Right lobe of liver (tissue), 6 donors: Measurements from ENCODE around the gene KAT6B. TPM values are rescaled to one million over a fixed set of nuclear protein-coding genes. Genes with fewer than 3 reads are reported as not detected.

Experiments
- ATAC-seq, 4 donors: fragments of 200-7000 bp; cut with Tn5 transposase; one replicate each; pipeline ENCODE4 v1.9.1; 2020; ENCODE audit warnings: mild to moderate bottlenecking in 4 of 4, moderate library complexity in 4 of 4
- DNase-seq, 3 donors: peaks; one replicate each; pipeline ENCODE4 v3.0.0-alpha.2; 2020
- H3K27ac ChIP-seq, 3 donors: fragments of 200-600 bp; one replicate each; pipeline ENCODE4 v1.8.0; 2022
- H3K27me3 ChIP-seq, 2 donors: fragments of 200-600 bp; one replicate each; pipeline ENCODE4 v1.8.0; 2022
- H3K36me3 ChIP-seq, 4 donors: fragments of 200-600 bp; sonication (generic) in 1 of 4; one replicate each; pipeline versions ENCODE4 v1.5.1 to v1.8.0; 2017 to 2022; ENCODE audit warnings: control low read depth in 1 of 4
- H3K4me1 ChIP-seq, 4 donors: fragments of 200-600 bp; sonication (generic) in 1 of 4; one replicate each; pipeline versions ENCODE4 v1.5.1 to v1.8.0; 2017 to 2022; ENCODE audit warnings: control low read depth in 1 of 4
- H3K4me3 ChIP-seq, 3 donors: fragments of 200-600 bp; one replicate each; pipeline ENCODE4 v1.8.0; 2022
- H3K9me3 ChIP-seq, 4 donors: fragments of 200-600 bp; sonication (generic) in 1 of 4; one replicate each; pipeline versions ENCODE4 v1.5.1 to v1.8.0; 2017 to 2022; ENCODE audit warnings: control low read depth in 1 of 4
- CTCF ChIP-seq, 4 donors: fragments of 200-600 bp in 3 of 4; fragments of 450-650 bp in 1 of 4; IDR thresholded peaks; one replicate each; pipeline versions ENCODE4 v1.5.1 to v1.8.0; 2016 to 2022; ENCODE audit warnings: antibody characterized with exemption in 4 of 4, mild to moderate bottlenecking in 2 of 4
- POLR2A ChIP-seq: fragments of 450-650 bp; IDR thresholded peaks from one replicate; pipeline ENCODE4 v1.6.1; 2017; ENCODE audit warnings: antibody characterized with exemption, mild to moderate bottlenecking
- WGBS: methylation state at CpG from one replicate; pipeline ENCODE4 v1.1.6; 2018; ENCODE audit warnings: low coverage, low lambda C conversion rate; ENCODE audit not compliant: insufficient coverage; ENCODE audit errors: missing lambda C conversion rate; 5-methylcytosine and 5-hydroxymethylcytosine counted together
- intact Hi-C, 2 donors: fragments of 100-400 bp; cut with DNase I; formaldehyde crosslinking; loops; one replicate each; pipeline versions ENCODE4 v1.11.2 to v1.14.1; 2022
- total RNA-seq, 6 experiments: library from RNA; depleted of rRNA in 2 of 6; stranded (reverse); fragments of >200 nt in 2 of 6; fragmentation: NEBNext Ultra II Directional in 3 of 6; extraction: Animal tissue kit (Norgen Biotek cat#: 25700) in 3 of 6; gene quantifications; one replicate each; pipeline versions ENCODE4 v1.1.0 to v1.2.4, GENCODE V29; 2016 to 2023
- donor health status: DM: no; HTN: yes; CAD: no.
- donor health status: DM: no; HTN: no; CAD: no.
- donor health status: DM: no; HTN: no; CAD: no.
- donor health status: DM: no; HTN: yes; CAD: no.
- donor health status: DM: no; HTN: yes; CAD: no.

KAT6B gene
- total RNA-seq, 6 experiments from 2014 or later = 9.2 to 17.1 (median 10.3) TPM

- Histone ChIP-seq H3K9me3 (no peaks in the 10 kb centered on the region), H3K27me3 (no peaks in the 10 kb centered on the region), H3K27ac (no peak overlapping the region), H3K4me1 (peaks cover 0 to 13% (median 5%) of the 10 kb centered on the region in 4 donors), H3K4me3 (no peak overlapping the region), H3K36me3 (peaks cover 0 to 4% (median 2%) of the 10 kb centered on the region in 4 donors)
- TF ChIP-seq CTCF (IDR thresholded peaks at IDR 0.05) = peak; percentile 34 to 40 (median 37)
- TF ChIP-seq POLR2A = no peak
- intact Hi-C loops = no loop called here
- ATAC-seq (peak in 2 of 4 donors; percentile 42 to 46), DNase-seq (no peak)
- WGBS = 20% methylated on average over 2 of the region's 2 CpGs
Measured at GRCh38 chr10:75019370-75019769, 193.0 kb downstream of the KAT6B start.

- Histone ChIP-seq H3K4me1 (peaks cover 0 to 13% (median 5%) of the 10 kb centered on the region in 4 donors), H3K4me3 (no peak overlapping the region), H3K27ac (no peak overlapping the region), H3K36me3 (peaks cover 0 to 7% (median 4%) of the 10 kb centered on the region in 4 donors), H3K9me3 (no peaks in the 10 kb centered on the region), H3K27me3 (no peaks in the 10 kb centered on the region)
- no peak for ATAC-seq
- intact Hi-C loops = no loop called here
- TF ChIP-seq CTCF (IDR thresholded peaks at IDR 0.05) (no peak), POLR2A (no peak)
- WGBS = 67% methylated on average over 6 of the region's 6 CpGs
- DNase-seq = no peak
Measured at GRCh38 chr10:75020168-75020567, 193.8 kb downstream of the KAT6B start.

GRCh38 chr10:75021379-75022249 lies 195.2 kb downstream of the KAT6B start:
- TF ChIP-seq POLR2A (no peak), CTCF (IDR thresholded peaks at IDR 0.05) (no peak)
- 25% methylated on average over 10 of the region's 10 CpGs for WGBS
- intact Hi-C loops = no loop called here
- Histone ChIP-seq H3K9me3 (no peaks in the 10 kb centered on the region), H3K27me3 (no peaks in the 10 kb centered on the region), H3K4me1 (peaks cover 0 to 13% (median 5%) of the 10 kb centered on the region in 4 donors), H3K27ac (peak overlapping the region in 2 of 3 donors; percentile 8 to 45), H3K4me3 (peak overlapping the region in 2 of 3 donors; percentile 22 to 32), H3K36me3 (peaks cover 0 to 10% (median 6%) of the 10 kb centered on the region in 4 donors)
- ATAC-seq = peak; percentile 90 to 92 (median 91)
- peak in 2 of 3 donors; percentile 52 to 62 for DNase-seq

GRCh38 chr10:75023074-75023473 lies 196.7 kb downstream of the KAT6B start:
- intact Hi-C loops = no loop called here
- WGBS = 80% methylated on average over 2 of the region's 2 CpGs
- H3K4me3 ChIP-seq = no peak overlapping the region
- H3K27ac ChIP-seq = no peak overlapping the region
- DNase-seq = no peak
- TF ChIP-seq CTCF (IDR thresholded peaks at IDR 0.05) (no peak), POLR2A (no peak)
- H3K9me3 ChIP-seq = no peaks in the 10 kb centered on the region
- peaks cover 0 to 13% (median 5%) of the 10 kb centered on the region in 4 donors for H3K4me1 ChIP-seq
- peaks cover 0 to 17% (median 8%) of the 10 kb centered on the region in 4 donors for H3K36me3 ChIP-seq
- no peaks in the 10 kb centered on the region for H3K27me3 ChIP-seq
- ATAC-seq = no peak
